Endothelial cell of umbilical vein (primary cell): ENCODE results near the gene CLCN6. TPM values are rescaled to one million over a fixed set of nuclear protein-coding genes. Genes with fewer than 3 reads are reported as not detected.

Source experiments
- BruUV-seq: library from RNA; stranded (reverse); fragments of 400-500 nt; replicated peaks from 2 replicates; lab custom pipeline; 2021; lab: Mats Ljungman, UMichigan
- CTCF ChIA-PET: fragments of 300-600, 350-600 bp; sonication (Branson Sonifier 250); formaldehyde crosslinking; loops from one replicate; lab custom pipeline; 2021; ENCODE audit warnings: antibody characterized with exemption, inconsistent platforms; lab: Charles Lee
- POLR2A ChIA-PET: fragments of 300-600, 350-600 bp; sonication (Branson Sonifier 250); formaldehyde crosslinking; loops from one replicate; lab custom pipeline; 2021; ENCODE audit warnings: antibody characterized with exemption, inconsistent platforms; lab: Charles Lee
- DNase-seq: peaks from one replicate; pipeline ENCODE4 v3.0.0-alpha.2; 2011; ENCODE audit warnings: low read depth, low spot score
- FAIRE-seq: peaks from 2 replicates; lab custom pipeline; 2011; peaks lifted over from hg19 to GRCh38; lab: Jason Lieb, UNC
- H2AFZ ChIP-seq: 2 replicates; pipeline ENCODE4 v1.6.0; 2012; ENCODE audit warnings: low read depth, low read length, control low read depth, inconsistent platforms
- H3K27ac ChIP-seq: 2 replicates; pipeline ENCODE4 v1.5.1; 2011; ENCODE audit warnings: low read depth, mild to moderate bottlenecking, control low read depth, low read length, moderate library complexity; ENCODE audit not compliant: insufficient read depth
- H3K27me3 ChIP-seq, 2 experiments: 2 replicates each; pipeline versions ENCODE4 v1.6.0 to v1.6.1; 2011; ENCODE audit warnings: low read length in 2 of 2, mixed read lengths in 1 of 2; ENCODE audit not compliant: control insufficient read depth in 2 of 2, insufficient read depth in 2 of 2
- H3K36me3 ChIP-seq, 2 experiments: 2 replicates in 1 of 2; 3 replicates in 1 of 2; pipeline ENCODE4 v1.5.1; 2011; ENCODE audit warnings: low read length in 2 of 2, mild to moderate bottlenecking in 1 of 2, moderate library complexity in 1 of 2; ENCODE audit not compliant: control insufficient read depth in 2 of 2, insufficient read depth in 2 of 2; ENCODE audit errors: extremely low read depth in 1 of 2
- H3K4me1 ChIP-seq: 3 replicates; pipeline ENCODE4 v1.5.1; 2011; ENCODE audit warnings: mild to moderate bottlenecking, low read length; ENCODE audit not compliant: control insufficient read depth, insufficient read depth; ENCODE audit errors: extremely low read depth
- H3K4me2 ChIP-seq: 2 replicates; pipeline ENCODE4 v1.6.1; 2011; ENCODE audit warnings: low read length, control low read depth, mixed read lengths; ENCODE audit not compliant: insufficient read depth
- H3K4me3 ChIP-seq, 3 experiments: fragments of 200-600 bp in 1 of 3; sonication (generic), shearing (Covaris generic) in 1 of 3; replicated peaks in 1 of 3; 2 replicates each; pipeline ENCODE4 v1.5.1; 2011 to 2016; ENCODE audit warnings: control low read depth in 3 of 3, low read length in 3 of 3, mild to moderate bottlenecking in 2 of 3, inconsistent platforms in 1 of 3, low read depth in 1 of 3, moderate library complexity in 1 of 3; ENCODE audit not compliant: insufficient read depth in 1 of 3
- H3K79me2 ChIP-seq: 2 replicates; pipeline ENCODE4 v1.6.0; 2012; ENCODE audit warnings: low read length, inconsistent platforms; ENCODE audit not compliant: control insufficient read depth, insufficient read depth
- H3K9ac ChIP-seq: replicated peaks from 2 replicates; pipeline ENCODE3; 2011; ENCODE audit warnings: low read length, control low read depth; ENCODE audit not compliant: insufficient read depth; ENCODE audit errors: extremely low read depth
- H3K9me1 ChIP-seq: replicated peaks from 3 replicates; pipeline ENCODE4 v1.6.0; 2011; ENCODE audit warnings: mild to moderate bottlenecking, low read length; ENCODE audit not compliant: control insufficient read depth, insufficient read depth; ENCODE audit errors: extremely low read depth
- H3K9me3 ChIP-seq: replicated peaks from 2 replicates; pipeline ENCODE4 v1.5.1; 2012; ENCODE audit warnings: low read length, inconsistent platforms; ENCODE audit not compliant: control insufficient read depth, insufficient read depth
- H4K20me1 ChIP-seq: replicated peaks from 2 replicates; pipeline ENCODE3; 2011; ENCODE audit warnings: mild to moderate bottlenecking, low read length; ENCODE audit not compliant: control insufficient read depth, insufficient read depth; ENCODE audit errors: extremely low read depth
- CTCF ChIP-seq, 2 donors: IDR thresholded peaks; 1 replicate in 1 of 2; 2 replicates in 1 of 2; pipeline ENCODE4 v1.5.1; 2011; ENCODE audit warnings: low read length in 2 of 2, mild to moderate bottlenecking in 2 of 2, moderate library complexity in 2 of 2, control low read depth in 1 of 2, inconsistent platforms in 1 of 2, low read depth in 1 of 2; ENCODE audit not compliant: insufficient read depth in 1 of 2; ENCODE audit errors: extremely low read depth in 1 of 2
- EZH2 ChIP-seq: IDR thresholded peaks from 2 replicates; pipeline ENCODE4 v1.6.1; 2012; ENCODE audit warnings: borderline replicate concordance, low read depth, mild to moderate bottlenecking, moderate library complexity, low read length, inconsistent platforms; ENCODE audit not compliant: severe bottlenecking
- FOS ChIP-seq: IDR thresholded peaks from 2 replicates; pipeline ENCODE4 v1.6.1; 2011; ENCODE audit warnings: mild to moderate bottlenecking, low read length, moderate library complexity, borderline replicate concordance; ENCODE audit not compliant: insufficient read depth
- GATA2 ChIP-seq: IDR thresholded peaks from 2 replicates; pipeline ENCODE4 v1.7.0; 2011; ENCODE audit warnings: low read depth, mild to moderate bottlenecking, moderate library complexity, mixed read lengths, low read length; ENCODE audit not compliant: insufficient read length, insufficient read depth
- JUN ChIP-seq: IDR thresholded peaks from 2 replicates; pipeline ENCODE4 v1.6.1; 2011; ENCODE audit warnings: borderline replicate concordance, low read depth; ENCODE audit not compliant: insufficient read length, insufficient read depth
- MAX ChIP-seq: IDR thresholded peaks from 2 replicates; pipeline ENCODE4 v1.6.1; 2011; ENCODE audit not compliant: insufficient read depth, insufficient read length
- MYC ChIP-seq: IDR thresholded peaks from one replicate; pipeline ENCODE4 v1.6.1; 2011; ENCODE audit warnings: mild to moderate bottlenecking, low read depth, low read length
- POLR2A ChIP-seq: IDR thresholded peaks from 2 replicates; pipeline ENCODE4 v1.6.1; 2012; ENCODE audit warnings: low read depth, mild to moderate bottlenecking, control low read depth, low read length
- POLR2AphosphoS5 ChIP-seq: IDR thresholded peaks from 2 replicates; pipeline ENCODE4 v1.6.1; 2012; ENCODE audit warnings: low read depth, mild to moderate bottlenecking, control low read depth, low read length, moderate library complexity; ENCODE audit not compliant: insufficient read depth
- dilution Hi-C: fragments of 300-500 bp; cut with MboI; formaldehyde crosslinking; loops from one replicate; pipeline ENCODE4 v1.15.0; 2019; ENCODE audit warnings: low sequenced_read_pairs; ENCODE audit not compliant: extremely low pct_ligation_motif_present
- intact Hi-C: fragments of 100-400 bp; cut with micrococcal nuclease; formaldehyde crosslinking; loops from one replicate; pipeline ENCODE4 v1.10.0; 2022
- polyA plus RNA-seq, 4 experiments: library from polyadenylated mRNA; depleted of rRNA in 3 of 4; stranded (reverse) in 3 of 4; unstranded in 1 of 4; fragments of >200 nt; gene quantifications; 2 replicates each; pipeline versions ENCODE4 v1.2.1 to v1.2.3, GENCODE V29; 2011 to 2012; ENCODE audit warnings: missing spikeins in 1 of 4
- total RNA-seq: library from RNA; stranded (reverse); gene quantifications from 2 replicates; pipeline ENCODE4 v1.2.3, GENCODE V29; 2021

The CLCN6 gene
- total and polyA plus RNA-seq, 2 donors (not counting 3 experiments of a cell fraction or from before 2014, with no cell fraction given): 20.4 to 41.2 TPM

DNA sequence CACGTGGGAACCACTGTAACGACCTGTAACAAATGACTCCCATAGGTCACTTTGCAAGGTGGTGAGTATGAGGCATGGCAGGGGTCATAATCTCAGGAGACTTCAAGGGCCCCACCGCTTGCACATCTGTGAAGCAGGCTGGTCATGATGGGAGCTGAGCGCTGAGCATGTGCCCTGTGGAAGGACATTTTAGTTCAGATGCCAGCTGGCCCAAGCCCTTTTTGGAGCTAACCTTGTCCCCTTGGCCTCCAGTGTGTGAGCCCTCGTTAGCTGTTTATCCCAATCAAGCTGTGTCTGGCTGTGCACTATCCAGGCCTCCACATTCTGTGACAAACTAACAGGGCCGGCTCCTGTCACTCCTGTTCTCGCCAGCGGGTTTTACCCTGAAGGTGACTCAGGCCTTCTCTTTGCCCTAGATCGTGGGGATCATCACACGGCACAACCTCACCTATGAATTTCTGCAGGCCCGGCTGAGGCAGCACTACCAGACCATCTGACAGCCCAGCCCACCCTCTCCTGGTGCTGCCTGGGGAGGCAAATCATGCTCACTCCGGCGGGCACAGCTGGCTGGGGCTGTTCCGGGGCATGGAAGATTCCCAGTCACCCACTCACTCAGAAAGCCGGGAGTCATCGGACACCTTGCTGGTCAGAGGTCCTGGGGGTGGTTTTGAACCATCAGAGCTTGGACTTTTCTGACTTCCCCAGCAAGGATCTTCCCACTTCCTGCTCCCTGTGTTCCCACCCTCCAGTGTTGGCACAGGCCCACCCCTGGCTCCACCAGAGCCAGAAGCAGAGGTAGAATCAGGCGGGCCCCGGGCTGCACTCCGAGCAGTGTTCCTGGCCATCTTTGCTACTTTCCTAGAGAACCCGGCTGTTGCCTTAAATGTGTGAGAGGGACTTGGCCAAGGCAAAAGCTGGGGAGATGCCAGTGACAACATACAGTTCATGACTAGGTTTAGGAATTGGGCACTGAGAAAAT is 34.0 kb downstream of the CLCN6 start:
- H3K79me2 ChIP-seq: no peaks in the 10 kb centered on the region
- no peaks in the 10 kb centered on the region for H3K9me3 ChIP-seq
- dilution Hi-C loops: no loop called here
- no peak overlapping the region for H3K9ac ChIP-seq
- H4K20me1 ChIP-seq: no peaks in the 10 kb centered on the region
- H3K27me3 ChIP-seq: no peaks in the 10 kb centered on the region
- H3K4me2 ChIP-seq: no peak overlapping the region
- no peak overlapping the region for H2AFZ ChIP-seq
- TF ChIP-seq MAX (no peak), POLR2A (no peak), POLR2AphosphoS5 (no peak), CTCF (IDR thresholded peaks at IDR 0.05; ENCODE audit: extremely low read depth in 1 of 2, insufficient read depth in 1 of 2, low read depth in 1 of 2, low read length in 2 of 2) (no peak), MYC (no peak), EZH2 (no peak), FOS (no peak), JUN (no peak), GATA2 (no peak)
- FAIRE-seq (no peak), DNase-seq (no peak)
- ChIA-PET CTCF (interaction anchor here (0.8 to 5.2 kb wide), 4 partner anchors 9 to 142 kb away, joined by 3 to 42 read pairs (median 13); no protein-coding TSS in a partner anchor), POLR2A (interaction anchor here (1.0 to 2.5 kb wide), 2 partner anchors 68 to 70 kb away, joined by 3 to 16 read pairs; no protein-coding TSS in a partner anchor)
- H3K4me1 ChIP-seq: peaks cover 7% of the 10 kb centered on the region
- H3K36me3 ChIP-seq: peaks cover 18 to 57% of the 10 kb centered on the region in 2 experiments
- H3K4me3 ChIP-seq: no peak overlapping the region
- H3K27ac ChIP-seq: no peak overlapping the region
- no peaks in the 10 kb centered on the region for H3K9me1 ChIP-seq
- intact Hi-C loops: loop anchor here (2.0 kb wide), 1 partner anchor 127 kb away; no protein-coding TSS in a partner anchor
- no TSS peak for BruUV-seq
